GM23338 (cell line): ENCODE data around the gene KRTAP10-6. TPM values are rescaled to one million over a fixed set of nuclear protein-coding genes. Genes with fewer than 3 reads are reported as not detected.

Experiments
- ATAC-seq: fragments of 200-7000 bp; cut with Tn5 transposase; 3 replicates; pipeline ENCODE4 v1.9.1; 2020
- DNase-seq: peaks from one replicate; pipeline ENCODE4 v3.0.0-alpha.2; 2015; ENCODE audit warnings: low spot score
- H2AFZ ChIP-seq: fragments of 200-600 bp; sonication (generic); 2 replicates; pipeline ENCODE4 v1.8.0; 2016; ENCODE audit warnings: antibody characterized with exemption, mild to moderate bottlenecking, moderate library complexity
- H3F3A ChIP-seq: fragments of 200-600 bp; sonication (generic); replicated peaks from 2 replicates; pipeline ENCODE4 v1.8.0; 2017; ENCODE audit warnings: antibody characterized with exemption, mixed run types, low read depth
- H3K27ac ChIP-seq: fragments of 200-600 bp; sonication (generic); 2 replicates; pipeline ENCODE4 v1.6.1; 2016; ENCODE audit warnings: low read depth
- H3K27me3 ChIP-seq: fragments of 200-600 bp; sonication (generic); 2 replicates; pipeline ENCODE4 v1.8.0; 2016; ENCODE audit warnings: mild to moderate bottlenecking, mixed run types, moderate library complexity; ENCODE audit not compliant: insufficient read depth
- H3K36me3 ChIP-seq: fragments of 200-600 bp; sonication (generic); 2 replicates; pipeline ENCODE4 v1.8.0; 2016; ENCODE audit warnings: mild to moderate bottlenecking; ENCODE audit not compliant: insufficient read depth
- H3K4me1 ChIP-seq: fragments of 200-600 bp; sonication (generic); 2 replicates; pipeline ENCODE4 v1.8.0; 2016; ENCODE audit warnings: mild to moderate bottlenecking, moderate library complexity; ENCODE audit not compliant: insufficient read depth
- H3K4me2 ChIP-seq: fragments of 200-600 bp; sonication (generic); 2 replicates; pipeline ENCODE4 v1.7.1; 2017; ENCODE audit warnings: mixed run types
- H3K4me3 ChIP-seq: fragments of 200-600 bp; sonication (generic); 2 replicates; pipeline ENCODE4 v1.6.1; 2016; ENCODE audit warnings: mixed run types
- H3K79me2 ChIP-seq: fragments of 200-600 bp; sonication (generic); replicated peaks from 2 replicates; pipeline ENCODE4 v1.8.0; 2017; ENCODE audit warnings: mild to moderate bottlenecking; ENCODE audit not compliant: insufficient read depth
- H3K9me2 ChIP-seq: fragments of 200-600 bp; sonication (generic); 2 replicates; pipeline ENCODE4 v1.8.0; 2017; ENCODE audit not compliant: insufficient read depth
- H4K20me1 ChIP-seq: fragments of 200-600 bp; sonication (generic); replicated peaks from 2 replicates; pipeline ENCODE4 v1.8.0; 2017; ENCODE audit warnings: mild to moderate bottlenecking; ENCODE audit not compliant: insufficient read depth
- H3K27ac Mint-ChIP-seq: 2 replicates; pipeline ENCODE4 v1.8.0; 2020; ENCODE audit warnings: inconsistent platforms, mild to moderate bottlenecking, moderate library complexity, mixed read lengths
- H3K27me3 Mint-ChIP-seq: 3 replicates; pipeline ENCODE4 v1.8.0; 2022; ENCODE audit warnings: low read depth, mild to moderate bottlenecking, moderate library complexity, mixed read lengths, inconsistent platforms; ENCODE audit not compliant: insufficient read depth, poor library complexity
- H3K36me3 Mint-ChIP-seq: 3 replicates; pipeline ENCODE4 v1.8.0; 2021; ENCODE audit warnings: low read depth, mild to moderate bottlenecking, inconsistent platforms, moderate library complexity, mixed read lengths
- H3K4me1 Mint-ChIP-seq: 3 replicates; pipeline ENCODE4 v1.8.0; 2020; ENCODE audit warnings: mild to moderate bottlenecking, inconsistent platforms, mixed read lengths
- H3K4me3 Mint-ChIP-seq: 3 replicates; pipeline ENCODE4 v1.8.0; 2021; ENCODE audit warnings: moderate library complexity, mild to moderate bottlenecking, inconsistent platforms, mixed read lengths
- H3K9me3 Mint-ChIP-seq: 3 replicates; pipeline ENCODE4 v1.8.0; 2020; ENCODE audit warnings: moderate library complexity, mild to moderate bottlenecking, inconsistent platforms, mixed read lengths
- CREB1 ChIP-seq: fragments of 250-450 bp; sonication (Bioruptor Pico); IDR thresholded peaks from 2 replicates; pipeline ENCODE4 v1.5.0; 2020; ENCODE audit warnings: low read depth, mild to moderate bottlenecking, moderate library complexity
- CTCF ChIP-seq, 2 experiments: fragments of 200-600 bp in 1 of 2; sonication (generic) in 1 of 2; conservative IDR thresholded peaks; 2 replicates each; pipeline versions ENCODE4 v1.5.1 to v1.6.1; 2016 to 2017; ENCODE audit warnings: antibody characterized with exemption in 2 of 2, low read depth in 2 of 2, mild to moderate bottlenecking in 2 of 2, moderate library complexity in 1 of 2
- EZH2 ChIP-seq: fragments of 200-600 bp; sonication (generic); IDR thresholded peaks from one replicate; pipeline ENCODE4 v1.8.0; 2017; ENCODE audit warnings: antibody characterized with exemption, mild to moderate bottlenecking, low read depth; ENCODE audit not compliant: unreplicated experiment
- JUNB ChIP-seq: IDR thresholded peaks from one replicate; pipeline ENCODE4 v1.6.1; 2016; ENCODE audit warnings: antibody characterized with exemption; ENCODE audit not compliant: unreplicated experiment
- NANOG ChIP-seq: IDR thresholded peaks from 2 replicates; pipeline ENCODE4 v1.6.1; 2016; ENCODE audit warnings: antibody characterized with exemption, borderline replicate concordance
- REST ChIP-seq: IDR thresholded peaks from one replicate; pipeline ENCODE4 v1.6.1; 2018; ENCODE audit warnings: antibody characterized with exemption; ENCODE audit not compliant: unreplicated experiment
- STAT1 ChIP-seq: IDR thresholded peaks from one replicate; pipeline ENCODE4 v1.6.1; 2016; ENCODE audit warnings: antibody characterized with exemption; ENCODE audit not compliant: unreplicated experiment
- ZNF331 ChIP-seq: fragments of 250-450 bp; sonication (Bioruptor Pico); IDR thresholded peaks from 2 replicates; pipeline ENCODE4 v1.5.0; 2020; ENCODE audit warnings: low read depth, mild to moderate bottlenecking, moderate library complexity
- polyA plus RNA-seq: library from polyadenylated mRNA; unstranded; fragments of >200 nt; fragmentation: Nextera tagmentation; extraction: Ambion mirVana; gene quantifications from 2 replicates; pipeline ENCODE4 v1.2.1, GENCODE V29; 2016
- total RNA-seq: library from RNA; depleted of rRNA; stranded (reverse); fragments of >200 nt; shearing (Covaris generic); gene quantifications from 2 replicates; pipeline ENCODE4 v1.2.3, GENCODE V29; 2014

The KRTAP10-6 gene
- total and polyA plus RNA-seq, 2 experiments from 2014 or later: not detected

- Histone ChIP-seq H3K9me2 (no peaks in the 10 kb centered on the region), H3F3A (no peaks in the 10 kb centered on the region), H2AFZ (no peak overlapping the region; the same call in 1 of the 2 replicates), H3K36me3 (no peaks in the 10 kb centered on the region), H3K27me3 (no peaks in the 10 kb centered on the region), H3K4me2 (no peak overlapping the region), H4K20me1 (no peaks in the 10 kb centered on the region), H3K4me1 (no peaks in the 10 kb centered on the region), H3K79me2 (no peaks in the 10 kb centered on the region), H3K4me3 (no peak overlapping the region), H3K27ac (no peak overlapping the region)
- no peak for TF ChIP-seq CREB1 (CRISPR knock-in tag)
- TF ChIP-seq NANOG: no peak
- no peak for TF ChIP-seq STAT1
- no peak for TF ChIP-seq ZNF331 (CRISPR knock-in tag)
- H3K4me1 Mint-ChIP-seq: peaks cover 16% of the 10 kb centered on the region
- no peak overlapping the region for H3K4me3 Mint-ChIP-seq
- no peaks in the 10 kb centered on the region; the same call in 2 of the 3 replicates for H3K36me3 Mint-ChIP-seq
- H3K9me3 Mint-ChIP-seq: peaks cover 11% of the 10 kb centered on the region
- DNase-seq: no peak
- no peak for ATAC-seq
- peaks cover 11% of the 10 kb centered on the region for H3K27me3 Mint-ChIP-seq
- H3K27ac Mint-ChIP-seq: no peak overlapping the region
These were observed 11.0 kb upstream of the KRTAP10-6 start for GRCh38 chr21:44603109-44603875.

- peaks cover 11% of the 10 kb centered on the region for H3K27me3 Mint-ChIP-seq
- Histone ChIP-seq H3K79me2 (no peaks in the 10 kb centered on the region), H3K4me1 (peaks cover 3% of the 10 kb centered on the region; the same call in 1 of the 2 replicates), H3K36me3 (no peaks in the 10 kb centered on the region), H3K9me2 (no peaks in the 10 kb centered on the region), H4K20me1 (no peaks in the 10 kb centered on the region), H3K27ac (no peak overlapping the region), H3F3A (no peaks in the 10 kb centered on the region), H2AFZ (no peak overlapping the region), H3K4me2 (no peak overlapping the region), H3K4me3 (no peak overlapping the region), H3K27me3 (no peaks in the 10 kb centered on the region)
- DNase-seq: no peak
- H3K4me3 Mint-ChIP-seq: no peak overlapping the region
- no peak overlapping the region for H3K27ac Mint-ChIP-seq
- ATAC-seq: no peak
- TF ChIP-seq CTCF (conservative IDR thresholded peaks at IDR 0.05; ENCODE audit: low read depth in 2 of 2): no peak
- no peak for TF ChIP-seq NANOG
- TF ChIP-seq REST: no peak
- no peak for TF ChIP-seq CREB1 (CRISPR knock-in tag)
- no peak for TF ChIP-seq STAT1
- no peak for TF ChIP-seq EZH2
- no peak for TF ChIP-seq JUNB
- TF ChIP-seq ZNF331 (CRISPR knock-in tag): no peak
- peaks cover 22% of the 10 kb centered on the region for H3K4me1 Mint-ChIP-seq
- H3K36me3 Mint-ChIP-seq: no peaks in the 10 kb centered on the region; the same call in 2 of the 3 replicates
- H3K9me3 Mint-ChIP-seq: peaks cover 11% of the 10 kb centered on the region
These were observed 10.2 kb upstream of the KRTAP10-6 start for GRCh38 chr21:44602463-44602850.
